PC-3 (cell line): Measurements from ENCODE around the gene CNKSR3.

Experiments
- EZH2 ChIP-seq: fragments of 300-600 bp; sonication (generic); IDR thresholded peaks from one replicate; pipeline ENCODE4 v1.6.1; 2017; ENCODE audit warnings: antibody characterized with exemption, mild to moderate bottlenecking, low read length; ENCODE audit not compliant: unreplicated experiment
- TF ChIP-seq, protein P1 (sequence below): fragments of 300-600 bp; sonication (generic); conservative IDR thresholded peaks from 2 replicates; pipeline ENCODE4 v1.5.1; 2017; ENCODE audit warnings: antibody characterized with exemption, low read depth, mild to moderate bottlenecking, low read length

DNA sequence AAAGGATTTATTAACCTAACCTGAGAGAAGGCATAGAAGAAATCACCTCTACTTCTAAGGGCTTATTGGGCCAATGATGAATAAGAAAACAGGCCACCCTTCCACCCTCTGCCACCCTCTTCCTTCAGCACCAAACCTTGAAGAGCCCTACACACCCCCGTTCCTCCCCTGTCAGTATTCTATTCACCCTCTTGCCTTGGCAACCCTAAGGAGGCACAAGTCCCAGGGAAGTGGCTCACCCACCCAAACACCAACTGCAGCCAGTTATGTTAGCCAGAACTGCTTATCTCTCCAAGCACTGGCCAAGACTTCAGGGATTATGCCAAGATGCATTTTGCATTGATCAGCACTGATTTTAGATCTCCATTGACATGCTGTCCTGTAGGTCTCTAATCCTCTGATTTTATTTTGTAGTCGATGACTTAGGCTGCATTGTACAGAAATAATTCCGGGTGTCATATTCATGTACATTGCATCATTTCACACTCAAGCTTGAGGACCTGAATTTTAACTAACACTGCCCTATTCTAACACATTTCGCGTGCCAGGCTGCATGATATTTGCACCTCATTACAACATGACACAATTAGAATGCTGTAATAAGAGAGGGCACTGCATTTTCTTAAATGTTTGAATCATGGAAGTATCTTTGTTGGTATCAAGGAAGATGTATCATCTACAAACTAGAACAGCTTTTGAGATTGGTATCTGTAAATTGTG, 15.7 kb downstream of the CNKSR3 start:
- TF ChIP-seq, protein P1, sequence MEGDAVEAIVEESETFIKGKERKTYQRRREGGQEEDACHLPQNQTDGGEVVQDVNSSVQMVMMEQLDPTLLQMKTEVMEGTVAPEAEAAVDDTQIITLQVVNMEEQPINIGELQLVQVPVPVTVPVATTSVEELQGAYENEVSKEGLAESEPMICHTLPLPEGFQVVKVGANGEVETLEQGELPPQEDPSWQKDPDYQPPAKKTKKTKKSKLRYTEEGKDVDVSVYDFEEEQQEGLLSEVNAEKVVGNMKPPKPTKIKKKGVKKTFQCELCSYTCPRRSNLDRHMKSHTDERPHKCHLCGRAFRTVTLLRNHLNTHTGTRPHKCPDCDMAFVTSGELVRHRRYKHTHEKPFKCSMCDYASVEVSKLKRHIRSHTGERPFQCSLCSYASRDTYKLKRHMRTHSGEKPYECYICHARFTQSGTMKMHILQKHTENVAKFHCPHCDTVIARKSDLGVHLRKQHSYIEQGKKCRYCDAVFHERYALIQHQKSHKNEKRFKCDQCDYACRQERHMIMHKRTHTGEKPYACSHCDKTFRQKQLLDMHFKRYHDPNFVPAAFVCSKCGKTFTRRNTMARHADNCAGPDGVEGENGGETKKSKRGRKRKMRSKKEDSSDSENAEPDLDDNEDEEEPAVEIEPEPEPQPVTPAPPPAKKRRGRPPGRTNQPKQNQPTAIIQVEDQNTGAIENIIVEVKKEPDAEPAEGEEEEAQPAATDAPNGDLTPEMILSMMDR: no peak
- no peak for TF ChIP-seq EZH2
